IPS DF 6.9 (cell line): Measurements from ENCODE around the gene MLH1.
A peak's percentile ranks its signal among the peaks of the same experiment; 100 is the strongest.

ENCODE experiments used
- DNase-seq: peaks from one replicate; pipeline ENCODE4 v3.0.0-alpha.2; 2013; ENCODE audit warnings: low read depth, low spot score
- H3K27ac ChIP-seq: one replicate; pipeline ENCODE4 v1.5.1; 2013; ENCODE audit warnings: low read length, control low read depth
- H3K27me3 ChIP-seq: 2 replicates; pipeline ENCODE4 v1.6.1; 2013; ENCODE audit warnings: mild to moderate bottlenecking, low read length; ENCODE audit not compliant: control insufficient read depth, insufficient read depth
- H3K36me3 ChIP-seq: 2 replicates; pipeline ENCODE4 v1.6.1; 2013; ENCODE audit warnings: low read length; ENCODE audit not compliant: control insufficient read depth, insufficient read depth
- H3K4me1 ChIP-seq: 2 replicates; pipeline ENCODE4 v1.6.1; 2013; ENCODE audit warnings: low read length; ENCODE audit not compliant: control insufficient read depth, insufficient read depth
- H3K4me3 ChIP-seq: 2 replicates; pipeline ENCODE4 v1.5.1; 2013; ENCODE audit warnings: mild to moderate bottlenecking, low read length
- H3K9me3 ChIP-seq: 2 replicates; pipeline ENCODE4 v1.6.1; 2013; ENCODE audit warnings: low read length, inconsistent platforms; ENCODE audit not compliant: control insufficient read depth, insufficient read depth
- WGBS: extraction: QIAGEN DNeasy Blood & Tissue Kit; methylation state at CpG from one replicate; pipeline ENCODE4 v1.1.7; 2013; ENCODE audit warnings: mixed read lengths, missing lambda C conversion rate; ENCODE audit not compliant: insufficient read length, insufficient coverage; 5-methylcytosine and 5-hydroxymethylcytosine counted together

MLH1 gene

GRCh38 chr3:36973139-36973538, 20.2 kb upstream of the MLH1 start:
- no peak overlapping the region for H3K27ac ChIP-seq
- no CpG with 5 or more reads among the region's 1 CpG for WGBS

GRCh38 chr3:36981006-36981405, 12.3 kb upstream of the MLH1 start:
- Histone ChIP-seq H3K9me3 (no peaks in the 10 kb centered on the region; the same call in 1 of the 2 replicates), H3K27me3 (no peaks in the 10 kb centered on the region), H3K36me3 (peaks cover 2% of the 10 kb centered on the region; the same call in 1 of the 2 replicates), H3K4me1 (no peaks in the 10 kb centered on the region), H3K27ac (no peak overlapping the region), H3K4me3 (no peak overlapping the region)
- WGBS: no CpG with 5 or more reads among the region's 4 CpGs
- DNase-seq: no peak

More at GRCh38 chr3:36973139-36973538, 20.2 kb upstream of the MLH1 start:
- H3K4me3 ChIP-seq: no peak overlapping the region
- no peaks in the 10 kb centered on the region for H3K27me3 ChIP-seq
- no peak for DNase-seq
- H3K4me1 ChIP-seq: no peaks in the 10 kb centered on the region
- H3K36me3 ChIP-seq: no peaks in the 10 kb centered on the region
- H3K9me3 ChIP-seq: no peaks in the 10 kb centered on the region

GRCh38 chr3:36988356-36988755, 5.0 kb upstream of the MLH1 start:
- Histone ChIP-seq H3K27me3 (no peaks in the 10 kb centered on the region), H3K9me3 (no peaks in the 10 kb centered on the region), H3K4me3 (no peak overlapping the region), H3K36me3 (peaks cover 2% of the 10 kb centered on the region; the same call in 1 of the 2 replicates), H3K27ac (no peak overlapping the region), H3K4me1 (no peaks in the 10 kb centered on the region)
- DNase-seq: no peak
- WGBS: no CpG with 5 or more reads among the region's 2 CpGs

DNA sequence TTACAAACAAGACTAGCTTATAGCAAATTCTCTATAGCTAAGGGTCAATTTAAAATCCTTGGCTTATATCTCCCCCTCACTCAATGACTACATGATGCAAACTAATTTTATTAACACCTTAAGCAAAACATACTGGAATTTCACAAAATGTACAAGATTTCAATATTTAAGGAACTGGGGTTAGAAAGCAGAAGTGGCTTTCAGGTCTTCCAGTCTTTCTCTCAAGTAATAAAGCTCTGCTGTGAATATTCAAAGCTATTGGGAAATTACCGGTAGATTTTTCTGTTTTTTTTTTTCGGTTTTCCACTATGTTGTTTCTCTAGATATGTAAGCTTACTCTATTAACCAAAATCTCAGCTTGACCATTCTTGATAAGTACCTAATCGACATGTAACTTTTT, 4.3 kb upstream of the MLH1 start:
- no peak overlapping the region for H3K4me3 ChIP-seq
- no CpG with 5 or more reads among the region's 3 CpGs for WGBS
- peaks cover 2% of the 10 kb centered on the region; the same call in 1 of the 2 replicates for H3K36me3 ChIP-seq
- H3K9me3 ChIP-seq: no peaks in the 10 kb centered on the region
- DNase-seq: no peak
- no peaks in the 10 kb centered on the region for H3K4me1 ChIP-seq
- H3K27me3 ChIP-seq: no peaks in the 10 kb centered on the region
- no peak overlapping the region for H3K27ac ChIP-seq

DNA sequence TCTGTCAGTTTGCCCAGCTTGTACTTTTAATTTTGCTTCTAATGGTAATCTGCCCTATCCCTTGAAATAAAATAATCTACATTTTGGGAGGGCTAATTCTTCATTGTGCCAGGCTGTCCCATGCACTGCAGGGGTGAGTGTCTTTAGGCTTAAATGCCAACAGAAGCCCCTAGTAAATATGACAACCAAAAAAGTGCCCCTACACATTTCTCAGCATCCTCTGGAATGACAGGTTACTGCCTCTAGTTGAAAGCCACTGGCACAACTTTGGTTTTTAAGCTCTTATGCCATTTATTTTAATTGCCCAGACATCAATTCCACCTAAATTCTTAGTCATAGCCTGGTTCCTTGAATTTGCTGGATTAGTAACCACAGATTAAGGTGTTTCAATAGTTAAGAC, 3.8 kb upstream of the MLH1 start:
- H3K4me3 ChIP-seq: no peak overlapping the region
- H3K27ac ChIP-seq: no peak overlapping the region
- no peak for DNase-seq
- no peaks in the 10 kb centered on the region; the same call in 1 of the 2 replicates for H3K36me3 ChIP-seq
- no peaks in the 10 kb centered on the region for H3K4me1 ChIP-seq
- no peaks in the 10 kb centered on the region for H3K9me3 ChIP-seq
- no peaks in the 10 kb centered on the region for H3K27me3 ChIP-seq

- no peaks in the 10 kb centered on the region; the same call in 1 of the 2 replicates for H3K36me3 ChIP-seq
- H3K4me3 ChIP-seq: no peak overlapping the region
- no peak overlapping the region for H3K27ac ChIP-seq
- no peaks in the 10 kb centered on the region for H3K9me3 ChIP-seq
- H3K4me1 ChIP-seq: no peaks in the 10 kb centered on the region
- DNase-seq: no peak
- no peaks in the 10 kb centered on the region for H3K27me3 ChIP-seq
- no CpG with 5 or more reads among the region's 3 CpGs for WGBS
These were observed 2.2 kb upstream of the MLH1 start for GRCh38 chr3:36991147-36991546.

- Histone ChIP-seq H3K4me1 (no peaks in the 10 kb centered on the region), H3K4me3 (peak overlapping the region; percentile 67), H3K9me3 (no peaks in the 10 kb centered on the region), H3K27me3 (no peaks in the 10 kb centered on the region), H3K36me3 (no peaks in the 10 kb centered on the region), H3K27ac (no peak overlapping the region)
- no CpG with 5 or more reads among the region's 24 CpGs for WGBS
- DNase-seq: no peak
These were observed 1.2 kb upstream of the MLH1 start for GRCh38 chr3:36991923-36992805.

- H3K4me1 ChIP-seq: no peaks in the 10 kb centered on the region
These were observed 452 bp upstream of the MLH1 start, which contains the start of gene EPM2AIP1 for GRCh38 chr3:36992806-36993325. EPM2AIP1 (minus strand) TSS chr3:36993131; CDS start chr3:36993077, 54 bp downstream.

DNA sequence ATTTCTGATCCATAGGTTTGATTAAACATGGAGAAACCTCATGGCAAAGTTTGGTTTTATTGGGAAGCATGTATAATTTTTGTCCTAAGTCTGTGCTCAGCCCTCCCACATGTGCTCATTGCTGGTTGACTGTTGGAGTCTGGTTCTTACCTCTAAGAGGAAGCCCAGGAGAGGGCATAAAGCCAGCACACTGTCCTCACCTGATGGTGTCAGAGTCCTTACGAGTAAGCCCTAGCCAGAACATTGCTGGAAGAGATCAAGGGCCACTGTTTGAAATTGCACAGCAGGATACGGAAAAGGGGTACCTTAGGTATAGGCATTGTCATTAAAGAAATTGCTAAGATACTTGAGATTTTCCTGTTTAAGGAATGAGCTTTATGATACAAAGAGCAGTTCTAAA, 21.3 kb downstream of the MLH1 start:
- DNase-seq: no peak
- Histone ChIP-seq H3K4me3 (no peak overlapping the region), H3K9me3 (no peaks in the 10 kb centered on the region), H3K27me3 (no peaks in the 10 kb centered on the region), H3K36me3 (peaks cover 3% of the 10 kb centered on the region; the same call in 1 of the 2 replicates), H3K4me1 (no peaks in the 10 kb centered on the region), H3K27ac (no peak overlapping the region)
- no CpG with 5 or more reads among the region's 2 CpGs for WGBS

More at GRCh38 chr3:36992806-36993325, 452 bp upstream of the MLH1 start, which contains the start of gene EPM2AIP1:
- no CpG with 5 or more reads among the region's 48 CpGs for WGBS
- DNase-seq: peak; percentile 5
- Histone ChIP-seq H3K36me3 (no peaks in the 10 kb centered on the region), H3K4me3 (peak within 1 kb of the TSS; percentile 81), H3K27ac (no peak within 1 kb of the TSS), H3K27me3 (no peaks in the 10 kb centered on the region), H3K9me3 (no peaks in the 10 kb centered on the region)

- Histone ChIP-seq H3K27me3 (no peaks in the 10 kb centered on the region), H3K36me3 (peaks cover 5% of the 10 kb centered on the region; the same call in 1 of the 2 replicates), H3K27ac (no peak overlapping the region), H3K4me1 (no peaks in the 10 kb centered on the region), H3K9me3 (no peaks in the 10 kb centered on the region), H3K4me3 (no peak overlapping the region)
- WGBS: no CpG with 5 or more reads among the region's 5 CpGs
- DNase-seq: no peak
These were observed 22.3 kb downstream of the MLH1 start for GRCh38 chr3:37015642-37016041.
